ENCODE measurements around the gene ME2. TPM values are rescaled to one million over a fixed set of nuclear protein-coding genes. Genes with fewer than 3 reads are reported as not detected.
"Not testable (repeated sequence)": the region's sequence is repeated elsewhere in the genome, so short reads cannot be mapped to it uniquely, and the experiment has no call there.

ME2 gene
- 30.4 and 39.5 TPM in 2 replicates for total RNA-seq (2014; rRNA removed; shearing (Covaris generic))

DNA sequence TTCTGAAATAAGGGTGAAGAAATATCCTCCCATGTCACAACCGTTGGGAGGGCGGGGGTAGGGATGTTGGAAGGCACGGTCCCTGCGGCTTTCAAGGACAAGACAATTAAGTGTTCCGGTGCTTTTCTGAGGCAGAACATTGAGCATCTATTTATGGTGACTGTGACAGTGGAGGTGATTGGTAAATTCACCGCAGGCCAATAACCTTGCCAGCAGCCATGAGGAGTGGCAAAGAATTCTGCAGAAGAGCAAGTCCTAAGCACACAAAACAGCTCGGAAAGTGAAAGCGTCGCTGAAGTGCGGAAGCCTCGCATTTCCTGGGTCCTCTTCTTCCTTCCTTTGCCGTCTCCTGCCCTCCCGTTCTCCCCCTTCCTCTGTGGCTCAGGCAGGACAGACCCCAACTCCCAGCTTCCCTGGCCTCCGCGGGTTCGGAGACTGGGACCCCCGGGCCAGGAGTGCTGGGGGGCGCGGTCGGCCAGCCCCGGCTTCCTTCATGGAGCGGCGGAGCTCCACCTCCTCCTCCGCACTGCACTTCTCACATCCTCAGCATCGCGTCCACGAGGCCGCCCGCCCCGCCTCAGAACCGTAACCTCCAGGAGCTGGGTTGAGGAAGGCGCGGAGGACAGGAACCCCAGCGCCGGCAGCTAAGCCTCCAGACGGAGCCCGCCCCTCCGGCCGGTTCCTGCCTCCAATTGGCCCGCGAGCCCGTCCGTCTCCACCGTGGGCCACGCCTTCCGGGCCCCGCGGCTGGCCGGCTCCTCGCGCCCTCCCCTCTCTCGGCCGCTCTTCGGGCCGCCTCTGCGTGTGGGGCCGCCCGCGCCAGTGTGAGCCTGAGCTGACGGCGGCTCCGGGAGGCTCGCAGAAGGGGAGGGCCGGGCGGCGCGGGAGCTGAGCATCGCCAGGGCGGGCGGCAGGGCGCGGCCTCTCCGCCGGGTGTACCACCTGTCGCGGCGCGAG is at the start of gene ME2:
ME2 (plus strand) TSS at position 774 of the 957 bp plus-strand sequence. CDS start 16,703 bp downstream, outside the sequence.
- DNase-seq (ENCODE audit: low read depth): peak; percentile 86

GRCh38 chr18:50829644-50830043 is 49.3 kb upstream of the ME2 start:
- no peak for DNase-seq (ENCODE audit: low read depth)

GRCh38 chr18:50830544-50830943 is 48.4 kb upstream of the ME2 start:
- DNase-seq (ENCODE audit: low read depth): no peak

DNA sequence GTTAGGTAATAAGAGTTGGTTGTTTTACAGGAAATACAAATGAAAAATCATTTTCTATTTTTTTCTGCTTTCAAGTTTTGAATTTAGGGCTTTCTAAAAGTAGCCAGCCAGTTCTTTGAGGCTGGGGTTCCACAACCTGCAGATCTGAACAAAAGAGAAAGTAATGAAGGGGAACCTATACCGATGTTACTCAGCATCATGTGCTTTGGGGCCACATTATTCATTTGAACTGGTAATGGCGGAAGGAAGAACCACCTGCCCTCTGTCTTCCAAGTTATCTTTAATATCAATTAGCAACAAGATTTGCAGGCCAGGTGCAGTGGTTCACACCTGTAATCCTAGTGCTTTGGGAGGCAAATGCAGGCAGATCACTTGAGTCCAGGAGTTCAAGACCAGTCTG is 46.2 kb upstream of the ME2 start:
- DNase-seq (ENCODE audit: low read depth): no peak

DNA sequence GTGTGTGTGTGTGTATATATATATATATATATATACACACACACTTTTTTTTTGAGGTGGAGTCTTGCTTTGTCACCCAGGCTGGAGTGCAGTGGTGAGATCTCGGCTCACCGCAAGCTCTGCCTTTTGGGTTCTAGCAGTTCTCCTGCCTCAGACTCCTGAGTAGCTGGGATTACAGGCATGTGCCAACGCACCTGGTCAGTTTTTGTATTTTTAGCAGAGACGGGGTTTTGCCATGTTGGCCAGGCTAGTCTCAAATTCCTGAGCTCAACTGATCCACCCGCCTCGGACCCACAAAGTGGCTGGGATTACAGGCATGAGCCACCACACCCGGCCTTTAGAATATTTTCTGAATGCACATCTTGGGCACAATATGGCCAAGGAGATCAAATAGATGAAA is 45.4 kb upstream of the ME2 start:
- DNase-seq (ENCODE audit: low read depth): not testable (repeated sequence)

- DNase-seq (ENCODE audit: low read depth): peak; percentile 16
Observed at GRCh38 chr18:50836521-50836957, 42.4 kb upstream of the ME2 start.

DNA sequence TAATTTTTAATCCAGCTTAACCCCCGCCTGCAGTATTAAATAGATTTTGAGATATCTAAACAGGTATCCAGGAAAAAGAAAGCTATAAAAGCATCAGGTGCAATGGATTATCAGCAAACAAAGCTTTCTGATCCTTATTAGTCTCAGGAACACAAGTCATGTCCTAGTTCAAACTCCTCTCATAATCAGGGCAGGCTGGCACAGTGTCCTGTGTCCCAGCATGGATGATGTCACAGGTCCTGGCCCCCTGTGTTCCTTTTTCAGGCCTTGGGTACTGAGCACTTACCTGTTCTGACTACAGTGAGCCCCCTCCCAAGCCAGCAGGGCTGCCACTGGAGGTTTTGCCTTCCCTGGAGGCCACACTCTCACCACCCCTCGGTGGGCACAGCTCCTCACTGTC is 39.6 kb upstream of the ME2 start:
- DNase-seq (ENCODE audit: low read depth): no peak

DNA sequence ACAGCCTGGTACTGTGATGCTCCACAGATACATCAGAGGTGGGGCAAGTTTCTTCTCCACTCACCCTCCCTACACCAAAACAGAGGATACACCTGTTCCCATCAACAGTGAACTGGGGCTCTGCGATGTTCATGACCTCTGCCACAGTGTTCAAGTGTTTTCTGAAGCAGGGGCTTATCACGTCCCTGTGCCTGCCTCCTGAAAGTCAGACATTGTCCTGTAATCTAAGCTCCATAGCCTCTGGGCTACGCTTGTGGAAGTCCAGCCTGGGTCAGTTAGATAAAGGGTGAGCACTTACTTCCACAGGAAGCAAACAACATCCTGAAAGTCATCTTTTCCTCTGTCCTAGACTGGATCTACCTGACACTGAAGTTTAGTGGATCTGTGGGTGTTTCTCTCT is 38.9 kb upstream of the ME2 start:
- DNase-seq (ENCODE audit: low read depth): no peak

DNA sequence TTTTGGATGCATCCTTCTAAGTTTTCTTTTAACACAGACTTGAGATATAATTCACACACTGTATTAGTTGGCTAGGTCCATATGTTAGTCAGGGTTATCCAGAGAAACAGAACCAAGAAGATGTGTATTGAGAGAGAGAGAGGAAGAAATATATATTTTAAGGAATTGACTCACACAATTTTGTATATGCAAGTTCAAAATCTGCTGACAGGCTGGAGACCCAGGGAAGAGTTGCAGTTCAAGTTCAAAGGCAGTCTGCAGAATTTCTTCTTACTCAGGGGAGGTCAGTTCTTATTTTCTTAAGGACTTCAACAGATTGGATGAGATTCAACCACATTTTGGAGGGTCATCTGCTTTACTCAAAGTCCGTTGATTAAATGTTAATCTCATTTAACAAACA is 36.1 kb upstream of the ME2 start:
- DNase-seq (ENCODE audit: low read depth): no peak

GRCh38 chr18:50844554-50844953 is 34.4 kb upstream of the ME2 start:
- DNase-seq (ENCODE audit: low read depth): no peak

DNA sequence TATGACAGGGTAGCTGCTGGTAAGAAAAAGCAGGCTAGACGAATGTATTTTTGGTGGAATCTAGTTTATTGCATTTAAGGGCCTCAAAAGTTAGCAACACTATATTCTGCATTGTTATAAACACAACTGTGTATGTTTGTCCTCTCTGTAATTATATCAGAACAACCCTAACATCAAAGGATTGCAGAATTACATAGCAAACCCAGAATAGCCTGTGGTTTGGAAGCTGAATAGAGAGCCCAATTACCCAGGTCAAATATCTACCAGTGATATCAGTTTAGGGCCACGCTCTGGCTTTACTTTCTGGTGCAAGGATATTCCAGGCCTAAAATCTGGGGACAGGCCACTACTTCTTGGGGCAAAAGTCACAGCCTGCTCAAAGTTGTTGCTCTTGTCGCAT is 34.0 kb upstream of the ME2 start:
- no peak for DNase-seq (ENCODE audit: low read depth)

DNA sequence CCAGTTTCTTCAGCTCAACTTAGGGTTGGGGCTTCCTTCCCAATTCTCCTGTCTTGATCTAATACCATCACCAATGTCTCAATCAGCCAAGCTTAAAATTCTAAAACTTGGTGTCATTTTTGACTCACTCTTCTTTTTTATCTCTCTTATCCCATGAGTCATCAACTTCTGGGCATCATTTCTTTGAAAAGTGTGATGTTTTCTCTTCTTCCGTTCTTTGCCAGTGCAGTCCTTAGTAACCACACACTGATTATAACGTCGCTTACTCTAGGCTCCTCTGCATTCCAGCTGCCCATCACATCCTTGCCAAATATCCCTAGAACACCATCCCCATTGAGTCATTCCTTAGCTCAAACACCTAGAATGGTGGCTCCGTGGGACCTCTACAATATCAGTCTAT is 31.7 kb upstream of the ME2 start:
- peak; percentile 45 for DNase-seq (ENCODE audit: low read depth)

DNA sequence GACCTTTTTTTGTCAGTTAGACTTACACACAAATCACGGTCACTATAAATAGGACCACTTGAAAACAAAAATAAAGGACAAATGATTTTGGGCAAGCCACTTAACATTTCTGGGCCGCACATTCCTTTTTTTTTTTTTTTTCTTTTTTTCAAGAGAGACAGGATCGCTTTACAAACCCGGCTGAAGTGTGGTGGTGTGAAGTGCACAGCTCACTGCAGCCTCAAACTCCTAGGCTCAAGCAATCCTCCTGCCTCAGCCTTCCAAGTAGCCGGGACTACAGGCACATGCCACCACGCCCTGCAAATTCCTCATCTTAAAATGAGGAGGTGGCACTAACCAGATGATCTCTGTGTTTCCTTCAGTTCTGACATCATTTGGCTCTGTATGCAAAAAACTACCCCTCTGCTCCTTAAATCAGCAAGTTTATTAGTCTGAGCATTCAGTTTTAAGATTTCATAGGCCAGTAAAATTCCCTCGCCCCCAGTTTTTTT is 30.8 kb upstream of the ME2 start:
- no peak for DNase-seq (ENCODE audit: low read depth)

- DNase-seq (ENCODE audit: low read depth): no peak
Observed at GRCh38 chr18:50848991-50849390, 29.9 kb upstream of the ME2 start.

- no peak for DNase-seq (ENCODE audit: low read depth)
Observed at GRCh38 chr18:50849419-50849821, 29.5 kb upstream of the ME2 start.

- DNase-seq (ENCODE audit: low read depth): no peak
Observed at GRCh38 chr18:50850307-50851065, 28.4 kb upstream of the ME2 start.

- peak; percentile 36 for DNase-seq (ENCODE audit: low read depth)
Observed at GRCh38 chr18:50853863-50854271, 25.1 kb upstream of the ME2 start.

GRCh38 chr18:50855976-50856757 is 22.8 kb upstream of the ME2 start:
- no peak for DNase-seq (ENCODE audit: low read depth)

DNA sequence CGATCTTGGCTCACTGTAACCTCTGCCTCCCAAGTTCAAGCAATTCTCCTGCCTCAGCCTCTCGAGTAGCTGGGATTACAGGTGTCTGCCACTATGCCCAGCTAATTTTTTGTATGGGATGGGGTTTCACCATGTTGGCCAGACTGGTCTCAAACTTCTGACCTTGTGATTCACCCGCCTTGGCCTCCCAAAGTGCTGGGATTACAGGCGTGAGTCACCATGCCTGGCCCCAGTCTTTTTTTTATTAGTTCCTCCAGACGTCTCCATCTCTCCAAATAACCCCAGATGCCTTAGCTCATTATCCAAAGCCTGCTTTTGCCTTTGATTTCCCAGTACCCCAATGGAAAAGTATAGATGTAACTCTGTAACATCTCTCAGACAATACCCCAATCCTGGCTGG is 21.8 kb upstream of the ME2 start:
- peak; percentile 32 for DNase-seq (ENCODE audit: low read depth)

DNA sequence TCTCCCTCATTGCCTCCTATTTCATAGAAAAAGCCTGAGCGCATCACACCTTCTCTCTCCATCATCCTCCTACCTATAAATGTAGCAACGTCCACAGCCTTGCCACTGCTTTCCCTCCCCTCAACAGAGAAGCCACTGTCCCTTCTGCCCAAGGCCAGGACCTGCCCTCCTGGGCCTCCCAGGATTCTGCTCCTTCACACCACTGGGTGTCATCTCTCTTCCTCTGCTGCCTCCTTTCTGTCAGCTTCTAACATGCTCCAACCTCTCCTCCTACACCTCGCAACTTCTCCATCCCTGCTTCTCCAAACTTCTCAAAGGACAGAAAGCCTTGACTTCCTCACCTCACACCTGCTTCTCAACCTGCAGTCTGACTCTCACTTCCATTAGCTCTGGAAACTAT is 21.2 kb upstream of the ME2 start:
- DNase-seq (ENCODE audit: low read depth): no peak

GRCh38 chr18:50859793-50860555 is 18.9 kb upstream of the ME2 start:
- DNase-seq (ENCODE audit: low read depth): no peak
